Occipital lobe (tissue), 2 donors: ENCODE measurements around the gene LCN9. TPM values are rescaled to one million over a fixed set of nuclear protein-coding genes. Genes with fewer than 3 reads are reported as not detected.
"Not testable (repeated sequence)": the region's sequence is repeated elsewhere in the genome, so short reads cannot be mapped to it uniquely, and the experiment has no call there.

Experiments
- DNase-seq: peaks from one replicate; lab custom pipeline; 2025; lab: John Stamatoyannopoulos, UW
- total RNA-seq: library from RNA; depleted of rRNA; stranded (reverse); fragments of >200 nt; gene quantifications from one replicate; pipeline ENCODE4 v1.2.3, GENCODE V29; 2014

Gene LCN9
- total RNA-seq, 1 donor from 2014 or later: not detected

- DNase-seq: no peak
Observed at GRCh38 chr9:135671591-135672041, 8.5 kb downstream of the LCN9 start.

- DNase-seq: not testable (repeated sequence)
Observed at GRCh38 chr9:135672786-135673185, 9.7 kb downstream of the LCN9 start.

GRCh38 chr9:135673941-135674340, 10.8 kb downstream of the LCN9 start:
- no peak for DNase-seq

GRCh38 chr9:135674977-135675376, 11.9 kb downstream of the LCN9 start:
- no peak for DNase-seq

GRCh38 chr9:135676891-135677290, 13.8 kb downstream of the LCN9 start:
- DNase-seq: no peak

GRCh38 chr9:135677641-135678168, 14.6 kb downstream of the LCN9 start:
- DNase-seq: no peak

GRCh38 chr9:135678236-135679017, 15.3 kb downstream of the LCN9 start:
- DNase-seq: no peak

GRCh38 chr9:135680056-135680455, 16.9 kb downstream of the LCN9 start:
- no peak for DNase-seq

- no peak for DNase-seq
Observed at GRCh38 chr9:135681161-135681560, 18.1 kb downstream of the LCN9 start.

- DNase-seq: no peak
Observed at GRCh38 chr9:135683401-135684034, 20.4 kb downstream of the LCN9 start.

- DNase-seq: no peak
Observed at GRCh38 chr9:135684691-135685090, 21.6 kb downstream of the LCN9 start.

GRCh38 chr9:135687216-135687615, 24.1 kb downstream of the LCN9 start:
- no peak for DNase-seq

- no peak for DNase-seq
Observed at GRCh38 chr9:135689011-135689410, 25.9 kb downstream of the LCN9 start.

GRCh38 chr9:135690836-135691570, 27.9 kb downstream of the LCN9 start:
- DNase-seq: no peak

GRCh38 chr9:135692410-135692809, 29.3 kb downstream of the LCN9 start:
- DNase-seq: peak; percentile 64

- peak; percentile 56 for DNase-seq
Observed at GRCh38 chr9:135693265-135693664, 30.2 kb downstream of the LCN9 start.

- DNase-seq: no peak
Observed at GRCh38 chr9:135693771-135694170, 30.7 kb downstream of the LCN9 start.

GRCh38 chr9:135694414-135694813, 31.3 kb downstream of the LCN9 start:
- no peak for DNase-seq

- no peak for DNase-seq
Observed at GRCh38 chr9:135695036-135695435, 31.9 kb downstream of the LCN9 start.

GRCh38 chr9:135695642-135696041, 32.5 kb downstream of the LCN9 start:
- DNase-seq: no peak

GRCh38 chr9:135696446-135696845, 33.3 kb downstream of the LCN9 start:
- no peak for DNase-seq

GRCh38 chr9:135697226-135697625, 34.1 kb downstream of the LCN9 start:
- no peak for DNase-seq
